ENCODE data around the gene TPRN.

Gene TPRN

DNA sequence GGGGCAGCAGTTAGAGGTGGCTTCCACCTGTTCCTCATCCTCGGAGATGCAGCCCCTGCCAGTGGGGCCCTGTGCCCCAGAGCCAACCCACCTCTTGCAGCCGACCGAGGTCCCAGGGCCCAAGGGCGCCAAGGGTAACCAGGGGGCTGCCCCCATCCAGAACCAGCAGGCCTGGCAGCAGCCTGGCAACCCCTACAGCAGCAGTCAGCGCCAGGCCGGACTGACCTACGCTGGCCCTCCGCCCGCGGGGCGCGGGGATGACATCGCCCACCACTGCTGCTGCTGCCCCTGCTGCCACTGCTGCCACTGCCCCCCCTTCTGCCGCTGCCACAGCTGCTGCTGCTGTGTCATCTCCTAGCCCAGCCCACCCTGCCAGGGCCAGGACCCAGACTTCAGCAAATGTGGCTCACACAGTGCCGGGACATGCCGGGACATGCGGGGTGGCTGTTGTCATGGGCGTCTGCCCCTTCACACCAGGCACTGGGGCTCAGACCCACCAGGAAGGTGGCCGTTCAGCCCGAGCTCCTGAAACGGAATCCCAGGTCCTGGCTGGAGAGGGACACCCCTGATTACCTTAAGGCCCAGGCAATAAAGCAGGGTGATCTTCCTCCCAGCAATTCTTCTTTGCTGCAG is 25.3 kb upstream of the TPRN start:
- no peak for DNase-seq

GRCh38 chr9:137224830-137225694 is 24.5 kb upstream of the TPRN start, which contains the start of gene CYSRT1:
CYSRT1 (plus strand) TSS chr9:137225174; CDS start chr9:137225622, 448 bp downstream.
- DNase-seq = no peak

DNA sequence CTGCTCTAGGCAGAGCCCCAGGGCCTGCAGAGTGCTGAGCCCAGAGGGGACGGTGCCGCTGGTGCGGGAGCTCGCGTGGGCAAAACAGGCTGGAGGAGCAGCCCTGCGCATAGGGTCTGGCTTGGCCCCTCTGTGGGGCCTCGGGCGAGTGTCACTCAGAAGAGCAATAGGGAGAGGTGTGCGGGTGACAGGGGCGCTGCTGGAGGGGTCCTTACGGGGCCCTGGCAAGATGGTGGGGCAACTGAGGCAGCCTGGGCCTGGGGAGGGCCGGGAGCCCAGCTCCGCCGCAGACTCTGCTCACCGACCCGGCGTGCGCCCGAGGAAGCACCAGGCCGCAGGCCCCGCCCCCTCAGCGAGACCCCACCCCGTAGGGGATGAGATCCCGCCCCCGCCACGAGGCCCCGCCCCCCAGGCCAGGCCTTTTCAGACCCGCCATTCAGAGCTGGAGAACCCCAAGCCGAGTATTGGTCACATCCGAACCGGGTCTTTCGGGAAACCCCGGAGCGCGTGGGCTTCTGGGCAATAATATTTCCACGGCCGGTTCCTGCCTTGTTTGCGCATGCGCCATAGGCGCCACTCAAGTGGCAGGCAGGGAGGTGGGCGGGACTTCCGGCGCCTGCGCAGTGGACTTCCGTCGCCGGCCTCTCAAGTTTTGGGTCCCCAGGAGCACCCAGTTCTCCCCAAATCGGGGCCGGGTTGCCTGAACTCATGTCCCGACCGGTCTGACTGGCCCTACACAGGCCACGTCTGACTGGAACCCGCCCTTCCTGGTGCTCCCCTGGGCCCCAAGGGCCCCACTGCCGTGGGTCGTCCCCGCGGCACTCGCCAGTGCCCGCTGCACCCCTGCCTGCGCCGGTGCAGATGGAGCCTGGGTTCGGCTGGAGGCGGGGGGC is 22.8 kb upstream of the TPRN start:
- peak; percentile 80 to 99 (median 97) for DNase-seq

GRCh38 chr9:137222190-137223077 is 21.9 kb upstream of the TPRN start, which contains the start of gene RNF208:
RNF208 (minus strand) TSS chr9:137222240; CDS start chr9:137221212, 1,028 bp downstream.
- peak in 10 of 58 donors; percentile 15 to 71 (median 42) for DNase-seq

GRCh38 chr9:137221506-137222111 is 21.1 kb upstream of the TPRN start:
- DNase-seq = no peak

GRCh38 chr9:137221095-137221505 is 20.6 kb upstream of the TPRN start:
- no peak for DNase-seq

GRCh38 chr9:137220317-137221094 is 20.0 kb upstream of the TPRN start:
- no peak for DNase-seq

DNA sequence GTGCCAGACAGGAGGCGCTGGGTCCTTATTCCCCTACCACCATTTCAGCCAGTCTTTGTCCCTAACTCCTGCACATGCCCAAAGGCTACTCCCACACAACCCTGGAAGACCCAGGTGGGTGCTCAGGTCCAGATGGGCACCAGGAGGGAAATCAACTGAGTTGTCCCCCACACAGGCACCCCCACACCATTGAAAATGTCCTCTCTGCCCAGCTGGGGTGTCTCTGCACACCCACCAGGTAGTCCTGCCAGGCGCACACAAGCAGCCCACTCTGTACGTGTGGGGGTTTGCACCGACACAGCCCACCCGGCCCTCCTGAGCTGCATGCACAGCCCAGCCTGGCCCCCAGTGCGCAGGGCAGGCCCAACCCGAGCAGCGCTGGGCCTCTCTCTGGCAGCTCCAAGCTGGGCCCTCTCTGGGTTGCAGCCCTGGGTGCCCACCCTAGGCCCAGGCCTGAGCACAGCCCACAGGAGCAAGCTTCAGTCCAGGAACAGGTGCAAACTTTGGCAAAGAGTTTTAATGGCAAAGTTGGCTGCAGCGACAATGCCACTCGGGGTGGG is 19.3 kb upstream of the TPRN start:
- DNase-seq = no peak

- no peak for DNase-seq
These were observed 18.3 kb upstream of the TPRN start for GRCh38 chr9:137218754-137219271.

DNA sequence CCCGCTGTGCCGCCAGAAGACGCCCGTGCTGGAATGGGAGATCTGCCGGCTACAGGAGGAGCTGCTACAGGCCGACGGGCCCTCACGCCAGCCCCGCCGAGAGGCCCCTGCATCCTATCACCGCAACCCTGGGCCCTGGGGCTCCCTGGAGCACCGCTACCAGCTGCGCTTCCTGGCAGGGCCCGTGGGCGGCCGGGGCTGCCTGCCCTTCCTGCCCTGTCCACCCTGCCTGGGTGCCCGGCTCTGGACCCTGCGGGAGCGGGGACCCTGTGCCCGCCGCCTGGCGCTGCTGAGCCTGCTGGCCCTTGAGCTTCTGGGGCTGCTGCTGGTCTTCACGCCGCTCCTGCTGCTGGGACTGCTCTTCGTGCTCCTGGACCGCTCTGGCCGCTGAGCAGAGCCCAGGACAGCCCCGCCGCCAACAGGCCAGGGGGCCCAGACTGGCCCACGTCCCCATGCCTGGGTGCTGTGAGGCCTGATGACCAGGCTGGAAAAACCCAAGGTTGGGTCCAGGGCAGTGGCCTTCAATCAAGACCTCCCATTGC is 17.7 kb upstream of the TPRN start:
- DNase-seq = no peak

GRCh38 chr9:137217276-137218211 is 17.0 kb upstream of the TPRN start:
- DNase-seq = peak in 11 of 58 donors; percentile 13 to 55 (median 28)

GRCh38 chr9:137216188-137216965 is 15.8 kb upstream of the TPRN start:
- DNase-seq = no peak

DNA sequence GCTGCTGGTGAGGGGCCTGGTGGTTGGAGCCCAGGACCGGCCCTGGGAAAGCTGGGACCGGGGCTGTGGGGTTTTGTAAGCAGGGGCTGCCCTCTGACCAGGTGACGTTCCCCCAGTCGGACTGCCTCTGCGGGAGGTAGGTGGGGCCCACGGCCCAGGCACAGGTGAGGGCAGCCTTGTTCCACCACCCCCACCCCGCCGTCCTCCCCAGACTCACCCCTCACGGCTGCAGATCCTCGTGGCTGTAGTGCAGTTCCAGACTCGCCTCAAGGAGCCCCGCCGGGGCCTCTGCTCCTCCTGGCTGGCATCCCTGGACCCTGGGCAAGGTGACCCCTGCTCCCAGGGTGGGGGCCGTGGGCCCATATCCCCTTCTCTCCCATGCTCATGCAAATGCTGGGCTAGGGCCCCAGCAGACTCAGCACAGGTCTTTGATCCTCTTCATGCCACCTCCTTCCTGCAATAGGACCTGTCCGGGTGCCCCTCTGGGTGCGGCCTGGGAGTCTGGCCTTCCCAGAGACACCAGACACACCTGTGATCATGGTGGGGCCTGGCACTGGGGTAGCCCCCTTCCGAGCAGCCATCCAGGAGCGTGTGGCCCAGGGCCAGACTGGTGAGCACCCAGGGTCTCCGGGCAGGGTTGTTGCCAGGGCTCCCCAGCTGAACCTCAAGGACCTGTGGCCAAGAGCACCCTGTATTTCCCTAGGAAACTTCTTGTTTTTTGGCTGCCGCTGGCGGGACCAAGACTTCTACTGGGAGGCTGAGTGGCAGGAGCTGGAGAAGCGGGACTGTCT is 14.8 kb upstream of the TPRN start:
- no peak for DNase-seq

DNA sequence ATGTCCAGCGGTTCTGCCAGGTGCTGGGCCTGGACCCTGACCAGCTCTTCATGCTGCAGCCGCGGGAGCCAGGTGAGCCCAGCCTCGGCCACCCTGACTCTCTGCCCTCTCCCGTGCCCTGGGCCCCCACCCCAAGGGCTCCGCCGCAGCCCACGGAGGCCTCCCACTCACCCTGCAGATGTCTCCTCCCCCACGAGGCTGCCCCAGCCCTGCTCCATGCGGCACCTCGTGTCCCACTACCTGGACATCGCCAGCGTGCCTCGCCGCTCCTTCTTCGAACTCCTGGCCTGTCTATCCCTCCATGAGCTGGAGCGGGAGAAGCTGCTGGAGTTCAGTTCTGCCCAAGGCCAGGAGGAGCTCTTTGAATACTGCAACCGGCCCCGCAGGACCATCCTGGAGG is 14.1 kb upstream of the TPRN start:
- no peak for DNase-seq
